Neural cell (in vitro differentiated cells): ENCODE data around the gene ETF1. TPM values are rescaled to one million over a fixed set of nuclear protein-coding genes. Genes with fewer than 3 reads are reported as not detected.

Source experiments
- H2AFZ ChIP-seq: fragments of 200-600, 300-800 bp; sonication (generic), shearing (Covaris generic); 2 replicates; pipeline ENCODE4 v1.6.0; 2014; ENCODE audit warnings: low read depth, mild to moderate bottlenecking, antibody characterized with exemption, low read length, moderate library complexity
- H3F3A ChIP-seq: fragments of 200-600 bp; shearing (Covaris generic); 2 replicates; pipeline ENCODE4 v1.6.1; 2016; ENCODE audit warnings: mild to moderate bottlenecking, moderate library complexity, mixed read lengths, antibody characterized with exemption, low read length; ENCODE audit not compliant: insufficient read depth, poor library complexity, severe bottlenecking
- H3K27ac ChIP-seq: fragments of 200-600, 300-800 bp; sonication (generic), shearing (Covaris generic); 2 replicates; pipeline ENCODE4 v1.5.1; 2014; ENCODE audit warnings: mild to moderate bottlenecking, low read length, moderate library complexity
- H3K27me3 ChIP-seq: fragments of 300-800, 200-600 bp; sonication (generic), shearing (Covaris generic); 2 replicates; pipeline ENCODE4 v1.6.0; 2014; ENCODE audit warnings: mild to moderate bottlenecking, low read depth, low read length, moderate library complexity; ENCODE audit not compliant: insufficient read depth
- H3K36me3 ChIP-seq: fragments of 300-800, 200-600 bp; sonication (generic), shearing (Covaris generic); 2 replicates; pipeline ENCODE4 v1.5.1; 2014; ENCODE audit warnings: mild to moderate bottlenecking, antibody characterized with exemption, low read length, moderate library complexity; ENCODE audit not compliant: insufficient read depth
- H3K4me2 ChIP-seq: fragments of 300-800, 200-600 bp; sonication (generic), shearing (Covaris generic); 2 replicates; pipeline ENCODE4 v1.6.0; 2014; ENCODE audit warnings: mild to moderate bottlenecking, low read length
- H3K4me3 ChIP-seq: fragments of 300-800, 200-600 bp; sonication (generic), shearing (Covaris generic); 2 replicates; pipeline ENCODE4 v1.5.1; 2014; ENCODE audit warnings: mild to moderate bottlenecking, low read length, moderate library complexity
- H3K79me2 ChIP-seq: fragments of 200-600 bp; shearing (Covaris generic); replicated peaks from 2 replicates; pipeline ENCODE4 v1.6.0; 2014; ENCODE audit warnings: mild to moderate bottlenecking, low read length, moderate library complexity; ENCODE audit not compliant: insufficient read depth
- H3K9ac ChIP-seq: fragments of 300-800, 200-600 bp; sonication (generic), shearing (Covaris generic); 2 replicates; pipeline ENCODE4 v1.6.1; 2016; ENCODE audit warnings: mild to moderate bottlenecking, low read length, mixed read lengths
- H3K9me2 ChIP-seq: fragments of 200-600 bp; shearing (Covaris generic); 2 replicates; pipeline ENCODE4 v1.6.1; 2016; ENCODE audit warnings: mild to moderate bottlenecking, low read length, mixed read lengths; ENCODE audit not compliant: insufficient read depth
- H3K9me3 ChIP-seq: fragments of 200-600, 300-800 bp; sonication (generic), shearing (Covaris generic); 2 replicates; pipeline ENCODE4 v1.6.1; 2016; ENCODE audit warnings: mild to moderate bottlenecking, mixed run types, low read length, moderate library complexity, mixed read lengths
- H4K20me1 ChIP-seq: fragments of 200-600 bp; shearing (Covaris generic); 2 replicates; pipeline ENCODE4 v1.6.1; 2016; ENCODE audit warnings: mild to moderate bottlenecking, mixed run types; ENCODE audit not compliant: insufficient read depth
- CTCF ChIP-seq: fragments of 450-650 bp; IDR thresholded peaks from 2 replicates; pipeline ENCODE4 v1.5.1; 2014; ENCODE audit warnings: antibody characterized with exemption, mild to moderate bottlenecking, moderate library complexity; ENCODE audit not compliant: poor library complexity, severe bottlenecking
- EP300 ChIP-seq: fragments of 450-650 bp; conservative IDR thresholded peaks from 2 replicates; pipeline ENCODE4 v1.6.1; 2014; ENCODE audit warnings: antibody characterized with exemption, mild to moderate bottlenecking, moderate library complexity; ENCODE audit not compliant: poor library complexity, severe bottlenecking
- EZH2 ChIP-seq: fragments of 200-600, 300-800 bp; shearing (Covaris generic), sonication (generic); IDR thresholded peaks from 2 replicates; pipeline ENCODE4 v1.6.1; 2014; ENCODE audit warnings: antibody characterized with exemption, low read length, borderline replicate concordance, mild to moderate bottlenecking; ENCODE audit not compliant: insufficient read depth, poor library complexity, severe bottlenecking
- MXI1 ChIP-seq: fragments of 450-650 bp; conservative IDR thresholded peaks from 2 replicates; pipeline ENCODE4 v1.6.1; 2014; ENCODE audit warnings: antibody characterized with exemption, mild to moderate bottlenecking; ENCODE audit not compliant: poor library complexity, severe bottlenecking
- POLR2AphosphoS5 ChIP-seq: IDR thresholded peaks from 2 replicates; pipeline ENCODE4 v1.6.1; 2012
- RAD21 ChIP-seq: fragments of 450-650 bp; conservative IDR thresholded peaks from 2 replicates; pipeline ENCODE4 v1.6.1; 2014; ENCODE audit warnings: antibody characterized with exemption, mild to moderate bottlenecking, moderate library complexity
- REST ChIP-seq: IDR thresholded peaks from 2 replicates; pipeline ENCODE4 v1.6.1; 2012; ENCODE audit warnings: borderline replicate concordance
- SMC3 ChIP-seq: fragments of 450-650 bp; conservative IDR thresholded peaks from 2 replicates; pipeline ENCODE4 v1.6.1; 2014; ENCODE audit warnings: antibody characterized with exemption, mild to moderate bottlenecking, moderate library complexity; ENCODE audit not compliant: poor library complexity
- TAF1 ChIP-seq: IDR thresholded peaks from 2 replicates; pipeline ENCODE4 v1.6.1; 2012; ENCODE audit warnings: low read depth
- polyA plus RNA-seq: library from polyadenylated mRNA; depleted of rRNA; stranded (reverse); fragments of >200 nt; gene quantifications from 2 replicates; pipeline ENCODE4 v1.2.3, GENCODE V29; 2014

The ETF1 gene
- polyA plus RNA-seq, 1 donor from 2014 or later = 62.1 TPM

DNA sequence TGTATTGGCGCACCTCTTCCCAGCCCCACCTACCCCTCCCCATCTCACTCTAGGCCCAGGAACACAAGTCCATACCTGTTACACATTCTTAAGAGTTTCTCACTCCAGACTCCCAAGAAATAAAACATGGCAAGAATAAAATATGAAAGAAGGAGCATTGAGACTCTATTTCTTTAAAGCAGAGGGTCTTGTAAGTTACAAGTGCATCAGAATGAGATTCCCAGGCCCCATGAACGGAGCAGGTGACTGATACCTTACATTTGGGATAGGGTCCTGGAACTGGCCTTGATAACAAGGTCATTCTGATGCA is 72.0 kb downstream of the ETF1 start:
- Histone ChIP-seq H3K27me3 (peaks cover 19% of the 10 kb centered on the region), H3K27ac (no peak overlapping the region), H3K9me2 (no peaks in the 10 kb centered on the region), H3K9me3 (no peaks in the 10 kb centered on the region), H3K36me3 (no peaks in the 10 kb centered on the region), H3K79me2 (no peaks in the 10 kb centered on the region), H3K9ac (no peak overlapping the region), H4K20me1 (peaks cover 3% of the 10 kb centered on the region), H3K4me2 (no peak overlapping the region), H2AFZ (no peak overlapping the region), H3F3A (no peaks in the 10 kb centered on the region), H3K4me3 (no peak overlapping the region)
- TF ChIP-seq EZH2 (no peak), REST (no peak), CTCF (no peak), TAF1 (no peak), MXI1 (no peak), POLR2AphosphoS5 (no peak), SMC3 (no peak), RAD21 (no peak), EP300 (no peak)

DNA sequence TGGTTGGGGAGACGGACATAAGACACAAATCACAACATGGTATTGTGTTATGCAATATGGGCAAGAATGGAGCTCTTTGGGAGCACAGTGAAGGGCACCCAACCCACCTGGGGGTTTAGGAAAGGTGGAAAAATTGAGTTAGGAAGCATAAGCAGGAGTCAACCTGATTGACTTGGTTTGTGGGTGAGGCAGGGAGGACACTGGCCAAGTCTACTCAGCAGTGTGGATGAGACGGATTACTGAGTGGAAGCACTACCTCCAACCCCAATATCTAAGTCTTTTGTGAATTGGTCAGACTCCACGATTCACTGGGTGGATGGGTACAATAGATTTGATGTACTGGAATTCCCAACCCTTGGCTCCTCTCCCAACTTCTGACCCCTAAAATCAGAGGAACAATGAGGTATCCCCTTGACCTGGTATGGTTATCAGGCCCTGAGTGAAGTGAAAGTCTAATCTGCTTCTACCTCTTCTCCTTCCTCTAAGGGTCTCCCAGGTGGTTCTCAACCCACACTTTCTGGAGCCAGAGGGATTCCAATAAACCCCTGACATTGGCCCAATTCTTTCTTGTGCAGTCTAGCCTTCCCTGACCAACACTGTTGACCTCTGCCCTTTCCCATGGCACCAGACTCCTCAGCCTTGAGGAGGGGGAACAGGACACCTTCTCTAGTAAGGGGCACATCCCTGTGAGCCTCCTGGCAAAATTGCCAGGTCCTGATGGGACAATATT is 72.5 kb downstream of the ETF1 start:
- no peak overlapping the region for H3K9ac ChIP-seq
- no peak overlapping the region for H3K4me2 ChIP-seq
- no peaks in the 10 kb centered on the region for H3F3A ChIP-seq
- peaks cover 23% of the 10 kb centered on the region for H3K27me3 ChIP-seq
- no peak overlapping the region for H3K27ac ChIP-seq
- no peak overlapping the region for H3K4me3 ChIP-seq
- no peaks in the 10 kb centered on the region for H3K9me3 ChIP-seq
- TF ChIP-seq CTCF = no peak
- no peak for TF ChIP-seq MXI1
- TF ChIP-seq RAD21 = no peak
- TF ChIP-seq EZH2 = no peak
- no peak for TF ChIP-seq EP300
- TF ChIP-seq POLR2AphosphoS5 = peak; percentile 51
- H3K79me2 ChIP-seq = no peaks in the 10 kb centered on the region
- no peak overlapping the region for H2AFZ ChIP-seq
- no peaks in the 10 kb centered on the region for H3K9me2 ChIP-seq
- no peaks in the 10 kb centered on the region for H3K36me3 ChIP-seq
- H4K20me1 ChIP-seq = peaks cover 4% of the 10 kb centered on the region
